HepG2 (cell line): ENCODE measurements around the gene NPB. TPM values are rescaled to one million over a fixed set of nuclear protein-coding genes. Genes with fewer than 3 reads are reported as not detected.

Source experiments
- ATM ChIP-seq: fragments of 450-650 bp; IDR thresholded peaks from 2 replicates; pipeline ENCODE4 v1.7.1; 2017; ENCODE audit warnings: mild to moderate bottlenecking, borderline replicate concordance
- E2F5 ChIP-seq: sonication (generic); formaldehyde crosslinking; conservative IDR thresholded peaks from 2 replicates; pipeline ENCODE4 v1.4.0; 2020; ENCODE audit warnings: missing genetic modification reagents
- FOXP1 ChIP-seq, 2 experiments: fragments of 450-650 bp in 1 of 2; IDR thresholded peaks; 2 replicates each; pipeline ENCODE4 v1.6.1; 2017 to 2018; ENCODE audit warnings: antibody characterized with exemption in 1 of 2
- GTF2F1 ChIP-seq: fragments of 150-350 bp; IDR thresholded peaks from 2 replicates; pipeline ENCODE4 v1.6.1; 2014; ENCODE audit warnings: low read length
- PAF1 ChIP-seq: IDR thresholded peaks from 2 replicates; pipeline ENCODE4 v1.6.1; 2016; ENCODE audit warnings: missing genetic modification reagents, missing compliant biosample characterization
- RFX5 ChIP-seq: IDR thresholded peaks from 2 replicates; pipeline ENCODE4 v1.6.1; 2011; ENCODE audit warnings: low read depth, low read length, improper control_type of control experiment
- SKIL ChIP-seq: sonication (generic); formaldehyde crosslinking; IDR thresholded peaks from 2 replicates; pipeline ENCODE4 v1.8.0; 2022; ENCODE audit warnings: missing genetic modification reagents, mild to moderate bottlenecking, moderate library complexity, borderline replicate concordance
- THYN1 ChIP-seq: sonication (generic); formaldehyde crosslinking; IDR thresholded peaks from 2 replicates; pipeline ENCODE4 v1.8.1; 2023; ENCODE audit warnings: low read depth, mild to moderate bottlenecking, moderate library complexity, missing genetic modification reagents, borderline replicate concordance
- ZFP37 ChIP-seq: sonication (generic); formaldehyde crosslinking; IDR thresholded peaks from 2 replicates; pipeline ENCODE4 v1.4.0; 2020; ENCODE audit warnings: missing genetic modification reagents, borderline replicate concordance
- ZFP41 ChIP-seq: sonication (generic); formaldehyde crosslinking; IDR thresholded peaks from 2 replicates; pipeline ENCODE4 v1.4.0; 2020; ENCODE audit warnings: mild to moderate bottlenecking, missing genetic modification reagents, borderline replicate concordance
- ZHX2 ChIP-seq, 2 experiments: sonication (generic) in 1 of 2; formaldehyde crosslinking in 1 of 2; IDR thresholded peaks; 2 replicates each; pipeline versions ENCODE4 v1.6.1 to v1.9.0; 2014 to 2022; ENCODE audit warnings: antibody characterized with exemption in 1 of 2, borderline replicate concordance in 1 of 2, inconsistent platforms in 1 of 2, low read depth in 1 of 2, missing genetic modification reagents in 1 of 2
- ZNF225 ChIP-seq: sonication (generic); formaldehyde crosslinking; IDR thresholded peaks from 2 replicates; pipeline ENCODE4 v1.4.0; 2020; ENCODE audit warnings: mild to moderate bottlenecking, missing genetic modification reagents
- ZNF274 ChIP-seq: sonication (generic); formaldehyde crosslinking; IDR thresholded peaks from 2 replicates; pipeline ENCODE4 v1.5.1; 2020; ENCODE audit warnings: mild to moderate bottlenecking, missing genetic modification reagents
- ZNF616 ChIP-seq: sonication (generic); formaldehyde crosslinking; IDR thresholded peaks from 2 replicates; pipeline ENCODE4 v1.5.0; 2020; ENCODE audit warnings: low read depth, mild to moderate bottlenecking, missing genetic modification reagents
- ZNF672 ChIP-seq: sonication (generic); formaldehyde crosslinking; IDR thresholded peaks from 2 replicates; pipeline ENCODE4 v1.8.1; 2022; ENCODE audit warnings: missing genetic modification reagents
- ZNF691 ChIP-seq: sonication (generic); formaldehyde crosslinking; IDR thresholded peaks from 2 replicates; pipeline ENCODE4 v1.4.0; 2020; ENCODE audit warnings: missing genetic modification reagents, low read depth, mild to moderate bottlenecking, borderline replicate concordance
- ZNF790 ChIP-seq: sonication (generic); formaldehyde crosslinking; IDR thresholded peaks from 2 replicates; pipeline ENCODE4 v1.8.0; 2022; ENCODE audit warnings: missing genetic modification reagents, mild to moderate bottlenecking, borderline replicate concordance
- ZNF792 ChIP-seq: IDR thresholded peaks from 2 replicates; pipeline ENCODE4 v1.6.1; 2016
- ZSCAN31 ChIP-seq: sonication (generic); formaldehyde crosslinking; IDR thresholded peaks from 2 replicates; pipeline ENCODE4 v1.5.0; 2020; ENCODE audit warnings: low read depth, mild to moderate bottlenecking, missing genetic modification reagents
- ZZZ3 ChIP-seq: sonication (generic); formaldehyde crosslinking; IDR thresholded peaks from 2 replicates; pipeline ENCODE4 v1.4.0; 2020; ENCODE audit warnings: missing genetic modification reagents, mild to moderate bottlenecking, borderline replicate concordance
- polyA plus RNA-seq, 8 experiments: library from polyadenylated mRNA; depleted of rRNA in 3 of 8; stranded (reverse) in 7 of 8; unstranded in 1 of 8; fragments of >200 nt; fragmentation: Illumina TruSeq in 4 of 8; extraction: Trizol in 4 of 8; gene quantifications; 2 replicates each; pipeline versions ENCODE4 v1.2.1 to v1.2.3, GENCODE V29; 2011 to 2016; ENCODE audit warnings: low read depth in 4 of 8, missing spikeins in 1 of 8, mixed read lengths in 1 of 8; ENCODE audit not compliant: insufficient read depth in 1 of 8
- total RNA-seq, 5 experiments: library from RNA; depleted of rRNA; stranded (reverse); fragments of >200 nt; fragmentation: Illumina TruSeq; extraction: Trizol; gene quantifications; 2 replicates each; pipeline ENCODE4 v1.2.3, GENCODE V29; 2016; ENCODE audit warnings: low read depth in 1 of 5

Gene NPB
- total and polyA plus RNA-seq, 2 of the 13 experiments (the other 11 are each of a cell fraction or from before 2014, with no cell fraction given), result 0.11 to 0.93 TPM

GRCh38 chr17:81926451-81927151 is 24.6 kb downstream of the NPB start (continued):
- TF ChIP-seq RFX5, result no peak
- TF ChIP-seq PAF1 (CRISPR knock-in tag), result no peak
- no peak for TF ChIP-seq GTF2F1
- no peak for TF ChIP-seq ATM
- TF ChIP-seq THYN1 (CRISPR knock-in tag), result no peak
- no peak; the same call in 1 of the 2 replicates for TF ChIP-seq SKIL (CRISPR knock-in tag)
- TF ChIP-seq ZZZ3 (CRISPR knock-in tag), result no peak
- TF ChIP-seq ZSCAN31, result peak; percentile 55; the same call in 1 of the 2 replicates
- TF ChIP-seq ZNF616 (CRISPR knock-in tag), result no peak
- TF ChIP-seq ZNF672, result no peak
- peak; percentile 24; the same call in 1 of the 2 replicates for TF ChIP-seq ZNF792 (CRISPR knock-in tag)
- TF ChIP-seq ZNF691 (CRISPR knock-in tag), result peak; percentile 44; the same call in 1 of the 2 replicates
- TF ChIP-seq ZFP37 (CRISPR knock-in tag), result peak; percentile 61; the same call in 1 of the 2 replicates
- no peak for TF ChIP-seq FOXP1 (IDR thresholded peaks at IDR 0.05)
- TF ChIP-seq FOXP1 (CRISPR knock-in tag; IDR thresholded peaks at IDR 0.05), result no peak
- TF ChIP-seq ZNF274, result no peak; the same call in 1 of the 2 replicates
- no peak for TF ChIP-seq ZNF225 (CRISPR knock-in tag)
- TF ChIP-seq E2F5 (CRISPR knock-in tag), result no peak
- no peak for TF ChIP-seq ZNF790
- TF ChIP-seq ZHX2 (IDR thresholded peaks at IDR 0.05; ENCODE audit: low read depth), result no peak
- no peak for TF ChIP-seq ZHX2 (CRISPR knock-in tag; IDR thresholded peaks at IDR 0.05; ENCODE audit: borderline replicate concordance)
- no peak; the same call in 1 of the 2 replicates for TF ChIP-seq ZFP41 (CRISPR knock-in tag)
